ENCODE results near the gene ZCCHC14.

DNA sequence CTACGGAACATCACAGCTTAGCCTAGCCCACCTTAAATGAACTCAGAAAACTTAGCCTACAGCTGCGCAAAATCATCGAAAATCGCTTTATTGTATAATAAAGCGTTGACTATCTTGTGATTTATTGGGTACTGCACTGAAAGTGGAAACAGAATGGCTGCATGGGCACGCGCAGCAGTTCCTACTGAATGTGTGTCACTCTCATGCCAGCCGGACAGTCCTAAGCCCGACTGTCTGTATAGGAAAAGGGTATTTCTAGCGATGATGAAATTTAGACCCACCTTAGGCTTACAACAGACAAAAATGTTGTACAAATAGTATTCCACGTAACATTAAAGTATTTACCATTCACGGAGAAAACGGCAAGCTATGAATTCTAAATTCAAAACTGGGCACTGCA, 118.5 kb downstream of the ZCCHC14 start:
- TF ChIP-seq, protein P1, sequence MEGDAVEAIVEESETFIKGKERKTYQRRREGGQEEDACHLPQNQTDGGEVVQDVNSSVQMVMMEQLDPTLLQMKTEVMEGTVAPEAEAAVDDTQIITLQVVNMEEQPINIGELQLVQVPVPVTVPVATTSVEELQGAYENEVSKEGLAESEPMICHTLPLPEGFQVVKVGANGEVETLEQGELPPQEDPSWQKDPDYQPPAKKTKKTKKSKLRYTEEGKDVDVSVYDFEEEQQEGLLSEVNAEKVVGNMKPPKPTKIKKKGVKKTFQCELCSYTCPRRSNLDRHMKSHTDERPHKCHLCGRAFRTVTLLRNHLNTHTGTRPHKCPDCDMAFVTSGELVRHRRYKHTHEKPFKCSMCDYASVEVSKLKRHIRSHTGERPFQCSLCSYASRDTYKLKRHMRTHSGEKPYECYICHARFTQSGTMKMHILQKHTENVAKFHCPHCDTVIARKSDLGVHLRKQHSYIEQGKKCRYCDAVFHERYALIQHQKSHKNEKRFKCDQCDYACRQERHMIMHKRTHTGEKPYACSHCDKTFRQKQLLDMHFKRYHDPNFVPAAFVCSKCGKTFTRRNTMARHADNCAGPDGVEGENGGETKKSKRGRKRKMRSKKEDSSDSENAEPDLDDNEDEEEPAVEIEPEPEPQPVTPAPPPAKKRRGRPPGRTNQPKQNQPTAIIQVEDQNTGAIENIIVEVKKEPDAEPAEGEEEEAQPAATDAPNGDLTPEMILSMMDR (IDR thresholded peaks at IDR 0.05): no peak
- no peak for TF ChIP-seq EZH2 (IDR thresholded peaks at IDR 0.05; ENCODE audit: borderline replicate concordance, insufficient read depth, low read depth, low read length, poor library complexity, severe bottlenecking)

All from B cell (primary cell).